AG04449 (cell line): Measurements from ENCODE around the gene ATG13.
"Not testable (repeated sequence)": the region's sequence is repeated elsewhere in the genome, so short reads cannot be mapped to it uniquely, and the experiment has no call there.

Source experiments
- CTCF ChIA-PET: fragments of 350-600 bp; formaldehyde crosslinking; extraction: SDS; loops from one replicate; lab custom pipeline; 2021; ENCODE audit warnings: antibody characterized with exemption; lab: Yijun Ruan, JAX
- POLR2A ChIA-PET: fragments of 400-600, 350-600 bp; formaldehyde crosslinking; extraction: SDS; loops from one replicate; lab custom pipeline; 2020; ENCODE audit warnings: antibody characterized with exemption, inconsistent platforms; lab: Yijun Ruan, JAX
- DNase-seq: peaks from one replicate; pipeline ENCODE4 v3.0.0-alpha.2; 2010; ENCODE audit warnings: low read depth, low spot score
- H3K4me3 ChIP-seq: 2 replicates; pipeline ENCODE4 v1.5.1; 2011; ENCODE audit warnings: low read depth, mild to moderate bottlenecking, control low read depth, low read length
- TF ChIP-seq, protein P1 (sequence below): IDR thresholded peaks from one replicate; pipeline ENCODE4 v1.5.1; 2011; ENCODE audit warnings: mild to moderate bottlenecking, moderate library complexity, low read length, control low read depth, inconsistent platforms; ENCODE audit not compliant: insufficient read depth; ENCODE audit errors: missing control alignments

The ATG13 gene

DNA sequence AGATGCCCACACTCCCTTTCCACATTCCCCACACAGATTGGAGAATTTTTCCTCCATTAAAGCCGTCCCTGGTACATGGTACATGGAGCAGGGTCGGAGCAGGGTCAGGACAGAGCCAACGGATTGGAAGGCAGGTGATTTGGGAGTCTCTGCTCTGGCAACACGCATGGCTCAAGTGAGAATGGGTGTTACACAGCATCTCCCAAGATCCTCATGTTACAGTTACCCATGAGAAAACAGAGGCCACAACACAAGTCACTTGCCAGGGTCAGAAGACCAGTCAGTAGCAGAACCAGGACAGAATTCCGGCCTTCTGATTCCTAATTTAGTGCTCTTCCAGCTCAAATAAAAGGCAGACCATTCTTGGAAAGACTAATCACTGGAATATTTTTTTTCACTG, 94.0 kb downstream of the ATG13 start:
- CTCF ChIA-PET: interaction anchor here (1.3 kb wide), 1 partner anchor 9 kb away, joined by 3 read pairs; no protein-coding TSS in a partner anchor
- no peak overlapping the region for H3K4me3 ChIP-seq
- no peak for DNase-seq
- POLR2A ChIA-PET: interaction anchor here (3.3 kb wide), 1 partner anchor 10 kb away, joined by 24 read pairs; the partner anchor contains the start of genes ARHGAP1 and ZNF408
- TF ChIP-seq, protein P1, sequence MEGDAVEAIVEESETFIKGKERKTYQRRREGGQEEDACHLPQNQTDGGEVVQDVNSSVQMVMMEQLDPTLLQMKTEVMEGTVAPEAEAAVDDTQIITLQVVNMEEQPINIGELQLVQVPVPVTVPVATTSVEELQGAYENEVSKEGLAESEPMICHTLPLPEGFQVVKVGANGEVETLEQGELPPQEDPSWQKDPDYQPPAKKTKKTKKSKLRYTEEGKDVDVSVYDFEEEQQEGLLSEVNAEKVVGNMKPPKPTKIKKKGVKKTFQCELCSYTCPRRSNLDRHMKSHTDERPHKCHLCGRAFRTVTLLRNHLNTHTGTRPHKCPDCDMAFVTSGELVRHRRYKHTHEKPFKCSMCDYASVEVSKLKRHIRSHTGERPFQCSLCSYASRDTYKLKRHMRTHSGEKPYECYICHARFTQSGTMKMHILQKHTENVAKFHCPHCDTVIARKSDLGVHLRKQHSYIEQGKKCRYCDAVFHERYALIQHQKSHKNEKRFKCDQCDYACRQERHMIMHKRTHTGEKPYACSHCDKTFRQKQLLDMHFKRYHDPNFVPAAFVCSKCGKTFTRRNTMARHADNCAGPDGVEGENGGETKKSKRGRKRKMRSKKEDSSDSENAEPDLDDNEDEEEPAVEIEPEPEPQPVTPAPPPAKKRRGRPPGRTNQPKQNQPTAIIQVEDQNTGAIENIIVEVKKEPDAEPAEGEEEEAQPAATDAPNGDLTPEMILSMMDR: no peak

DNA sequence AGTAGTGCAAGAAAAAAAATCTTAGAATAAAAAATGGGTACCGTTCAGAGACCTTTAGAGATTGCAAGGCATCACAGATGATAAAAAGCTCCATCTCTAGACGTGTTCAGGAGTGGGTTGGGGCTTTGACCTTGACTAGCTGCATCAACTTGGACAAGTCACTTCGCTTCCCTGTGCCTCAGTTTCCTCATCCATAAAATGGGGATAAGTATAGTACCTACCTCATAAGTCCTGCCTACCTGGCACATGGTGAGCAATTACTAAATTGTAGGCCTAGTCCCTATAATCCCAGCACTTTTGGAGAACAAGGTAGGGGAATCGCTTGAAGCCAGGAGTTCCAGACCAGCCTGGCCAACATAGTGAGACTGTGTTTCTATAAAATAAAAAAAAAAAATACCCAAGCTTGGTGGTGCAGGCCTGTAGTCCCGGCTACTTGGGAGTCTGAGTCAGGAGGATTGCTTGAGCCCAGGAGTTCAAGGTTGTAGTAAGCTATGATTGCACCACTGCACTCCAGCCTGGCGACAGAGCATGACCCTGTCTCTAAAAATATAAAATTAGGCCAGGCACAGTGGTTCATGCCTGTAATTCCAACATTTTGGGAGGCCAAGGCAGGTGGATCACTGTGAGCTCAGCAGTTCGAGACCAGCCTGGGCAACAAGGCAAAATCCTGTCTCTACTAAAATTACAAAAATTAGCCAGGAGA, 95.7 kb downstream of the ATG13 start:
- H3K4me3 ChIP-seq: no peak overlapping the region
- POLR2A ChIA-PET: no interaction called here
- no peak for DNase-seq
- TF ChIP-seq, protein P1: no peak
- CTCF ChIA-PET: interaction anchor here (1.0 kb wide), 1 partner anchor 12 kb away, joined by 3 read pairs; the partner anchor contains the start of genes ARHGAP1 and ZNF408

DNA sequence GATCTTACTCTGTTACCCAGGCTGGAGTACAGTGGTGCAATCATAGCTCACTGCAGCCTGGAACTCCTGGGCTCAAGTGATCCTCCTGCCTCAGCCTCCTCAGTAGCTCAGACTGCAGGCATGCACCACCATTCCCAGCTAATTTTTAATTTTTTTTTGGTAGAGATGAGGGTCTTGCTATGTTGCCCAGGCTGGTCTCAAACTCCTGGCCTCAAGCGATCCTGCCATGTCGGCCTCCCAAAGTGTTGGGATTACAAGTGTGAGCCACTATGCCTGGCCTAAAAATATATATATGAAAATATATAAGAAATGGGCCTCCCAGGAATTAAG, 100.4 kb downstream of the ATG13 start:
- CTCF ChIA-PET: interaction anchor here (1.3 kb wide), 1 partner anchor 10 kb away, joined by 3 read pairs; no protein-coding TSS in a partner anchor
- H3K4me3 ChIP-seq, POLR2A ChIA-PET, DNase-seq: not testable (repeated sequence)

DNA sequence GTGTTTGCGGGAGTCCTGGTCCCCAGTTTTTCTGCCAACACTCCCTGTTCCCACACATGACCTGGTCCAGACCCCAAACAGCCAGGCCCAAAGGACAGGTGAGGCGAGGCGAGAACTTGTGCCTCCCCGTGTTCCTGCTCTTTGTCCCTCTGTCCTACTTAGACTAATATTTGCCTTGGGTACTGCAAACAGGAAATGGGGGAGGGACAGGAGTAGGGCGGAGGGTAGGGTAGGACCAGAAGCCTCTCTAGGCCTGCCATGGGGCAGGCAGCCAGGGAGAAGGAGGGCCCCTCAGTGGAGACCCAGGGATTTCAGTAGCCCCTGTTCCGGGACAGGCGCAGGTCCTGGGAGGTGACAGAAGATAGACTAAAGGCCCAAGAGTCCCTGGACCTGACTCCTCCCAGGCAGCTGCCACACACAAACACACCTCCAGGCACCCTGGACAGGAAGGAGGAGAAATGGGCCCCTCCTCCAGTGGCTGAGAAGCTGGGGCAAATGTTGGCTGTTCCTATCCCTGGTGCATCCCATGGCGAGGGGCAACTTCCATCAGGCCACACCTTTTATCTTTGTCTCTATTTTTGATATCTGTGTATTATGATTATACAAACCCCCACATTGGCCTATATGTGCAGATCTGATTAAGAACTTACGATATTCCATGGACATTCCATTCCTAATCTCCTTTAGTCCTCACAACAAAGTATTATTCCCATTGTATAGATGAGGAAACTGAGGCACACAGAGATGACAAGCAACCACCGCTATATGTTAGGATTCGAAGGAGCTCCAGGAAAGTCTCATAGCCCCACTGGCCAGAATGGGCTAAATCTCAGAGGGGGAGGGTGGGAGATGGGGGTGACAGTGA, 101.0 kb downstream of the ATG13 start:
- H3K4me3 ChIP-seq: no peak overlapping the region
- POLR2A ChIA-PET: no interaction called here
- DNase-seq: no peak
- CTCF ChIA-PET: interaction anchor here (1.3 kb wide), 1 partner anchor 10 kb away, joined by 3 read pairs; no protein-coding TSS in a partner anchor
- TF ChIP-seq, protein P1: no peak

DNA sequence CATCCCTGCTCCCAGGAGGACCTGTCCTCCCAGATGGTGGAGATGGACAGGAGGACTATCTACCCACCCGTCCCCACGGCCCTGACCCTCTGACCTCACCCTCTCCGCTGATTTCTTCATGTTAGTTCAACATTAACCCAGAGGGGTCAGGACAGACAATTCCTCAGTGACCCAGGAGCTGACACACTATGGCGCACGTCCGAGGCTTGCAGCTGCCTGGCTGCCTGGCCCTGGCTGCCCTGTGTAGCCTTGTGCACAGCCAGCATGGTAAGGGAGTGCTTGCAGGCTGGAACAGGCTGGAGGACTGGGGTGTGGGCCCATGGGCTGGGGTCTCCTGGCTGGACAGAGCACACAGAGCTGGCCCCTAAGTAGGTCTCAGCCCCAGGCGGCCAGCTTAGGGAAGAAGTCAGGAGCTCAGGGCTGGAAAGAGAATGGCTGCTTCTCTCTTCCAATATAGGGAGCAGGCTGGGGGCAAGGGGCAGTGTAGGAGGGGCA, 101.7 kb downstream of the ATG13 start, which contains the start of gene F2:
F2 (plus strand) TSS at position 166 of the 495 bp plus-strand sequence; CDS start at position 189, 23 bp downstream.
- H3K4me3 ChIP-seq: no peak within 1 kb of the TSS
- POLR2A ChIA-PET: no interaction called here
- DNase-seq: no peak
- CTCF ChIA-PET: no interaction called here
- TF ChIP-seq, protein P1: no peak

DNA sequence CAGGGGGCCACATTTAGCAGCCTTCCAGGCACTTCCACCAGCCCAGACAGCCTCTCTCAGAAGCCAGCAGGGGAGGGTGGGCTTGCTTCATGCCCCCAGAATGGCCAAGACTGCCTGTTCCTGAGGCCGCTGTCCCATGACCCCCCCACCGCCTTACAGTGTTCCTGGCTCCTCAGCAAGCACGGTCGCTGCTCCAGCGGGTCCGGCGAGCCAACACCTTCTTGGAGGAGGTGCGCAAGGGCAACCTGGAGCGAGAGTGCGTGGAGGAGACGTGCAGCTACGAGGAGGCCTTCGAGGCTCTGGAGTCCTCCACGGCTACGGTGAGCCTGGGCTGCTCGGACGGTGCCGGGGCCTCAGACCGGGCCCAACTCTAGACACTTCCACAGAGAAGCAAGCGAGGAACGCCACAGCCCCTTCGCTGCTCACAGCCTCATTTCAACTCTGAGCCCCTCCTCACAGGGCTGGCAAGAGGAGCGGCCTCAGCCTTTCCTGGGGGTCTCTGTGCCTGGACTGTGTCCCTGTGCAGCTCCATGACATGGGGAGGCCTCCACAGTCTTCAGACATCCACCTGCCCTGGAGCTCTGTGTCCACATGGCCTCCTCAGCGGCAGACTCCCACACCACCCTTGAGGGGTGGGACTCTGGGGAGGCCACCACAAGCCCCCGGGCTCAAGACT, 102.3 kb downstream of the ATG13 start:
- ChIA-PET CTCF (no interaction called here), POLR2A (no interaction called here)
- TF ChIP-seq, protein P1: no peak

More for the DNA sequence above, 102.3 kb downstream of the ATG13 start:
- H3K4me3 ChIP-seq: no peak overlapping the region
- no peak for DNase-seq
